Measurements from ENCODE around the gene SAE1. TPM values are rescaled to one million over a fixed set of nuclear protein-coding genes. Genes with fewer than 3 reads are reported as not detected.

SAE1 gene
- total RNA-seq, 1 donor from 2014 or later = 57.6 TPM

DNA sequence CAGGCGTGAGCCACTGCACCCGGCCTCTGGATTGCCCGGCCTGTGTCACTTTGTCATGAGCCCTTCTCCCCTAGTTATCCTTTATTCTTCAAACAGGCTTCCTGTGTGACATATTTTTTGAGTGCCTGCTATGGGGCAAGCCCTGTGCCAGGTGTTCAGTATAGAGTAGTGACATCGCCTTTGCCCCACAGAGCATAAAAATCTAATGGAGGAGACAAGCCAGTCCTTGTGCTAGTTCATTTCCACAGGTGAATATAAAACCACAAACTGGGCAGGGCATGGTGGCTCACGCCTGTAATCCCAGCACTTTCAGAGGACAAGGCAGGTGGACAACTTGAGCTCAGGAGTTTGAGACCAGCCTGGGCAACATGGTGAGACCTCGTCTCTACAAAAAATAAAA is 57.2 kb downstream of the SAE1 start:
- TF ChIP-seq, protein P1, sequence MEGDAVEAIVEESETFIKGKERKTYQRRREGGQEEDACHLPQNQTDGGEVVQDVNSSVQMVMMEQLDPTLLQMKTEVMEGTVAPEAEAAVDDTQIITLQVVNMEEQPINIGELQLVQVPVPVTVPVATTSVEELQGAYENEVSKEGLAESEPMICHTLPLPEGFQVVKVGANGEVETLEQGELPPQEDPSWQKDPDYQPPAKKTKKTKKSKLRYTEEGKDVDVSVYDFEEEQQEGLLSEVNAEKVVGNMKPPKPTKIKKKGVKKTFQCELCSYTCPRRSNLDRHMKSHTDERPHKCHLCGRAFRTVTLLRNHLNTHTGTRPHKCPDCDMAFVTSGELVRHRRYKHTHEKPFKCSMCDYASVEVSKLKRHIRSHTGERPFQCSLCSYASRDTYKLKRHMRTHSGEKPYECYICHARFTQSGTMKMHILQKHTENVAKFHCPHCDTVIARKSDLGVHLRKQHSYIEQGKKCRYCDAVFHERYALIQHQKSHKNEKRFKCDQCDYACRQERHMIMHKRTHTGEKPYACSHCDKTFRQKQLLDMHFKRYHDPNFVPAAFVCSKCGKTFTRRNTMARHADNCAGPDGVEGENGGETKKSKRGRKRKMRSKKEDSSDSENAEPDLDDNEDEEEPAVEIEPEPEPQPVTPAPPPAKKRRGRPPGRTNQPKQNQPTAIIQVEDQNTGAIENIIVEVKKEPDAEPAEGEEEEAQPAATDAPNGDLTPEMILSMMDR (IDR thresholded peaks at IDR 0.05) = no peak
- Histone ChIP-seq H3K27me3 (no peaks in the 10 kb centered on the region), H3K4me3 (no peak overlapping the region), H3K36me3 (peaks cover 7% of the 10 kb centered on the region), H3K9me3 (no peaks in the 10 kb centered on the region), H3K4me1 (peaks cover 32% of the 10 kb centered on the region), H3K27ac (no peak overlapping the region)
- intact Hi-C loops (cut with DNase I) = no loop called here
- DNase-seq (no peak), ATAC-seq (no peak)

DNA sequence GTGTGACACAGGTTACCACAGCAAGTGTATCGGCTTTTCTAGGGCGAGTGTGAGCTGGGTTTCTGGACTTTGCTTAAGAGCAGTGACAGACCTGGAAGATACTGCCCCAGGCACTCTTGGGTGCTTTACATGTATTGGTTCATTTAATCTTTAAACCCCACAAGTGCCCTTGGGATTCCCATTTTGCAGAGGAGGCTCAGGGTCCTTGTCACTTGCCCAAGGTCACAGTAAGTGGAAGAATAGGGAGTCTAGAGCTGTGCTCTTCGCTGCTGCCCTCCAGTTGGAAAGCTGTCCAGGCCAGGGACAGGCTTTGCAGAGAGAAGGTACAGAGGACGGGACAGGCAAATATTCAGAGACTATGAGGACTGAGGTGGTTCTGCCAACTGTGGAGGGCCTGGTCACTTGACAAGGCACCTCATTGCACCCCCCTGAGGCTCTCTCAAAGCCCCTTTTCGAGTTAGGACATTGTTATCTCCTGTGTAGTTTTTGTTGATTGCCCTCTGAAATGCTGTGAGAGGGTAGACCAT is 57.9 kb downstream of the SAE1 start:
- no peak for DNase-seq
- TF ChIP-seq, protein P1 (IDR thresholded peaks at IDR 0.05) = no peak
- peaks cover 32% of the 10 kb centered on the region for H3K4me1 ChIP-seq
- no peak for ATAC-seq
- H3K9me3 ChIP-seq = no peaks in the 10 kb centered on the region
- intact Hi-C loops (cut with DNase I) = no loop called here
- H3K4me3 ChIP-seq = no peak overlapping the region
- peak overlapping the region; percentile 78 for H3K27ac ChIP-seq
- peaks cover 3% of the 10 kb centered on the region for H3K36me3 ChIP-seq
- H3K27me3 ChIP-seq = no peaks in the 10 kb centered on the region

DNA sequence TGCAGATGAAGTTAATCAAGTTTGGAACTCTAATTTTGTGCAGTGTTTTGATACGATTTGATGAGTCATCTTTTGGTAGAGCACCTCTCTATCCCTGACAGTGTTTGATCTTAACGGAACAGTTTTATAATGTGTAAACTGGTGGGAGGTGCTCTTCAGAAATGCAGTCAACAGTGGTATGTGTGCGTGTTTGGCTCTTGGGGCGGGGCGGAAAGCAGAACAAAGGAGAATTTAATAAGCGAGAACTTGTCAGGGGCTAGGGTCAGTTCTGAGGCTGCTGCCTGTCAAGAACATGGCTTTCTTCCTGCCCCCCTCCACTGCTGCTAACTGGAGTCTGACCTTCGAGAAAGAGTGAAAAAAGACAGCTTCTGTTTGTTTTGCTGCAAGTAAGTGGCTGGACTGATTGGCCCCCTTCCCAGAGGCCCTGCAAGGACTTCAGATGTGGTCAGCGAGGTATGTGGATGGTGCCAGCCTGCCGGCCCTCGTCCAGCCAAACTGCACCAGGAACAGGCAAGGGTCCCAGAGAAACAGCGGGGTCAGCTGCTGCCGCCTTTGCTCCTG is 59.6 kb downstream of the SAE1 start:
- Histone ChIP-seq H3K4me1 (peaks cover 32% of the 10 kb centered on the region), H3K27ac (peak overlapping the region; percentile 78), H3K9me3 (no peaks in the 10 kb centered on the region), H3K4me3 (no peak overlapping the region), H3K36me3 (no peaks in the 10 kb centered on the region), H3K27me3 (no peaks in the 10 kb centered on the region)
- intact Hi-C loops (cut with DNase I) = no loop called here
- peak; percentile 90 for DNase-seq
- TF ChIP-seq, protein P1 (IDR thresholded peaks at IDR 0.05) = no peak
- ATAC-seq = peak; percentile 86

DNA sequence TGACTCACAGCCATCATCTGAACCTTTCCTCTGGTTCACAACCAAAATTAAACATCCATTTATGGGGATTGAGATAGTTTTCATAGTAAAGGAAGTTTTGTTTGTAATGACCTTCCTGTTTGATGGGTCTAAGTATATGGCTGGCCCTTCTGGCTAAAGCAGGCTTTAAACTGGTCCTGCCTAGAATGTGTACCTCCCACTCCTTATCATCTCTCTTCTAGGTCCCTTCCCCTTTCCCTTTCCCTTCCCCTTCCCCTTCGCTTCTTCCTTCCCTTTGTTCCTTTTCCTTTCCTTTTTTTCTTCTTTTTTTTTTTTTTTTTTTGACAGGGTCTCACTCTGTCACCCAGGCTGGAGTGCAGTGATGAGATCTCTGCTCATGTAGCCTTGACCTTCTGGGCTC is 64.8 kb downstream of the SAE1 start:
- peaks cover 11% of the 10 kb centered on the region for H3K4me1 ChIP-seq
- ATAC-seq (no peak), DNase-seq (no peak)
- intact Hi-C loops (cut with DNase I) = no loop called here
- H3K27me3 ChIP-seq = no peaks in the 10 kb centered on the region
- TF ChIP-seq, protein P1 (IDR thresholded peaks at IDR 0.05) = no peak
- H3K9me3 ChIP-seq = no peaks in the 10 kb centered on the region
- no peak overlapping the region for H3K27ac ChIP-seq
- H3K36me3 ChIP-seq = peaks cover 27% of the 10 kb centered on the region
- H3K4me3 ChIP-seq = no peak overlapping the region

DNA sequence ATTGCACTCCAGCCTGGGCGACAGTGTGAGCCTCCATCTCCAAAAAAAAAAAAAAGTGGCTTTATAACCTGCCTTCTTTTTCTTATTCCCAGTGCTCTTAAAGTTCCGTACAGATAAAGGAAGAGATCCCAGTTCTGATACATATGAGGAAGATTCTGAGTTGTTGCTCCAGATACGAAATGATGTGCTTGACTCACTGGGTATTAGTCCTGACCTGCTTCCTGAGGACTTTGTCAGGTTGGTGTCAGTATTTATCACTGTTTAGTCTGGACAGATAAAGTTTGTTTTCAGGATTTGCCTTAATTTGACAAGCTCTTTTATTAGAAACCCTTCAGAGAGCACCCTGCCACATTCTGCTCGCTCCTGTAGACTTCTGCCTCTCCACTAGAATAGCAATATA is 66.5 kb downstream of the SAE1 start:
- Histone ChIP-seq H3K4me3 (no peak overlapping the region), H3K9me3 (no peaks in the 10 kb centered on the region), H3K4me1 (no peaks in the 10 kb centered on the region), H3K27ac (no peak overlapping the region), H3K36me3 (peaks cover 27% of the 10 kb centered on the region), H3K27me3 (no peaks in the 10 kb centered on the region)
- DNase-seq (no peak), ATAC-seq (no peak)
- intact Hi-C loops (cut with DNase I) = no loop called here
- TF ChIP-seq, protein P1 (IDR thresholded peaks at IDR 0.05) = no peak

DNA sequence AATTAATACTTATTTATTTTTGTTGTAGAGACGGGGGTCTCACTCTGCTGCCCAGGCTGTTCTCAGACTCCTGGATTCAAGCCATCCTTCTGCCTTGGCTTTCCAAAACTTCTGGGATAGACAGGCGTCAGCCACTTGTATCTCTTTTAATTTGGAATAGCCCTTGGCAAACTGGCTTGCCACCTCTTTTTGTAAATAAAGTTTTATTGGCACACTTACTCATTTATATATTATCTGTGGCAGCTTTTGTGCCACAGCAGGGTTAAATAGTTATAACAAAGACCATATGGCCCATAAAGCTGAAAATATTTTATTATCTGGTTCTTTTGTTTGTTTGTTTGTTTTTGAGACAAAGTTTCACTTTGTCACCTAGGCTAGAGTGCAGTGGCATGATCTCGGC is 69.9 kb downstream of the SAE1 start:
- no peak for ATAC-seq
- Histone ChIP-seq H3K27ac (no peak overlapping the region), H3K4me1 (no peaks in the 10 kb centered on the region), H3K9me3 (no peaks in the 10 kb centered on the region), H3K4me3 (no peak overlapping the region), H3K36me3 (peaks cover 43% of the 10 kb centered on the region), H3K27me3 (no peaks in the 10 kb centered on the region)
- no peak for DNase-seq
- TF ChIP-seq, protein P1 (IDR thresholded peaks at IDR 0.05) = no peak
- intact Hi-C loops (cut with DNase I) = no loop called here
